CD4-positive, alpha-beta T cell treated with Interleukin-21 for 1 hour (primary cell): ENCODE measurements around the gene ZNF296.

ENCODE experiments used
- DNase-seq: peaks from one replicate; pipeline ENCODE4 v3.0.0-alpha.2; 2020

Gene ZNF296

DNA sequence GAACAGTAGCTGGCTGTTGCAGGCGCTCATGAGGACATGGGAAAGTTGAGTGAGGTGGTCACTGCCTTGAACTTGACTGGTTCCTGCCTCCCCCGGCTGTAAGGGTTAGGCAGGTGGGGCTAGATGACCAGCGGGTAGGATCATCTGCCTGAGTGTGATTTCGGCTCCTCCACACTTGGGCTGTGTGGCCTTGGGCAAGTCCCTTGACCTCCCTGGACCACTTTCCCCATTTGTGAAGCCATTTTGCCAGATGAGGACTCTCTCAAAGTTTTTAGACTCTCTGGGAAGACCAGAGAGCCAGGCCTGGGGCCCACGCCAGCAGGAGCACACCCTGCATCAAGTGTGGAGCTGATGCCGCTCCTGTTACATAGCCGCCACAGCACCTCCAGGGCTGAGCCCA, 26.2 kb upstream of the ZNF296 start:
- no peak for DNase-seq

GRCh38 chr19:45101806-45102205, 25.5 kb upstream of the ZNF296 start:
- DNase-seq, result no peak

- no peak for DNase-seq
These were observed 24.6 kb upstream of the ZNF296 start for GRCh38 chr19:45100846-45101252.

DNA sequence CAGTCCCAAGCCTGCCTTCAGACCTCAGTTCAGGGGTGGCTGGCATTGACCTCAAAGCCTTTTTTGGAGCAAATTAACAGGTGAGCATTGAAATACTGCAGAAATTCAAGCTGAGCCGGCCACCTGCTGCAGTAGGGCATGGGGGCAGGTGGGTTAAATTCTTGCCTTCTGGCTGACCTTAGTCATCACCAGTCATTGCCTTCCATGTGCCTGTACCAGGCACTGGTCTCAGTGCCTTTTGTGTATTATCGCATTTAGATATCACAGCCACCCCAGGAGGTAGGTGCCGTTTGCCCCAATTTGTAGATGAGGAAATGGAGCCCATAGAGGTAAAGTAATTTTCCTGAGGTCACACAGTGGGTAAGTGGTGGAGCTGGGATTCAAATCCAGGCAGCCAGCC, 23.9 kb upstream of the ZNF296 start:
- no peak for DNase-seq

GRCh38 chr19:45099467-45100191, 23.4 kb upstream of the ZNF296 start:
- DNase-seq, result no peak

DNA sequence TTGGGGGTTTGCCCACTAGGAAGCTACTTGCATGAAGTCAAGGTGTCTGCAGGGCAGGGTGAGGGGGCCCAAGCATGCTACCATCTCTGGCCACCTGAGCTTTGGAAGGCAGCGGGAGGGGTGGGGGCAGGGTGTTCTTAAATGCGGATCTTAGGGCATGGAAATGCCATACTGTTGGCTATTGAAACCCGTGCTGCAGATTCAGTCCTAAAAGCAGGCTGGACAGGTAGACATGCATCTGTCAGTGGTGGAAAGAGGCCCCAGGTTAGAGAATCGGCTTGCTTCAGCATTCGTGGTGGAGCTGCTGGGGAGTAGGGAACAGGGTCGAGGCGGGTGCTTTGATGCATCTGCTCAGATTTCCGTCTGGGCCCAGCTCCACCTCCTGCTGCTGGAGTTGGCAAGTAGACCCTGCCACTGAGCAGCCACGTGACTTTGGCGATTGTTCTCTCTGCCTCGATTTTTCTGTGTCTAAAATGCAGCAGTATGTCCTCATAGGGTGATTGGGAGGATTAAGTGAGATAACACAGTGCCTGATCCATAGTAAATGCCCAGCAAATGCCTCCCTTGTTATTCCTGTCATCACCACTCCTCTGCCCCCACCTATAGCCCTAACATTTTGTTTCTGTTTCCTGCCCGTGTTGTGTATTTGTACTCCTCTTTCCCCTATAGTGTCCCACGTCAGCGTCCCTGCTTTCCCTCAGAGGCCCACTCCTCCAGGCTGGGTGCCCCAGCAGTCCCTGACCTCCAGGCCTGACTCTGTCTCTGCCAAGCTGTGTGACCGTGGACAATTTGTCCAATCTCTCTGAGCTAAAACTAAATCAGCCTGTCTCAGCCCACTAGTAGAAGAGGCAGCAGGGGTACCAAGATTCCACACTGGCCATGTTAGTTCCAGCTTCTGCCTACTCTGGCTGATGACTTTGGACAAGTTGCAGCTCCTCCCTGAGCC, 22.5 kb upstream of the ZNF296 start:
- DNase-seq, result no peak

GRCh38 chr19:45097776-45098520, 21.7 kb upstream of the ZNF296 start:
- no peak for DNase-seq

DNA sequence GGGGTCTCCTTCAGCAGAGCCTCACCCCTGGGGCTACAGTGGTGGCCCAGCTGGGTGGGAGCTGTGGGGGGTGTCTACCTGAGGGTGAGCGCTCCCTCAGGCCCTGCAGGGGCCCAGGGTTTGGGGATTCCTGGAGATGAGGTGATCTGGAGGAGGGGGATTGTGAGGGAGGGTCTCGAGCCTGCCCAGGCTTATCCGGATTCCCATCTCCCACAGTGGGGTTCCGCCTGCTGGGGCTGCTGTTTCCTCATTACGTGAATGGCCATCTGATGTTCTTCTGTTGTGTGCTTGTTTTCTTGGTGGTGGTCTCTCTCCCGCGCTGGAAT, 21.1 kb upstream of the ZNF296 start:
- DNase-seq, result no peak

GRCh38 chr19:45096700-45097099, 20.4 kb upstream of the ZNF296 start:
- no peak for DNase-seq

DNA sequence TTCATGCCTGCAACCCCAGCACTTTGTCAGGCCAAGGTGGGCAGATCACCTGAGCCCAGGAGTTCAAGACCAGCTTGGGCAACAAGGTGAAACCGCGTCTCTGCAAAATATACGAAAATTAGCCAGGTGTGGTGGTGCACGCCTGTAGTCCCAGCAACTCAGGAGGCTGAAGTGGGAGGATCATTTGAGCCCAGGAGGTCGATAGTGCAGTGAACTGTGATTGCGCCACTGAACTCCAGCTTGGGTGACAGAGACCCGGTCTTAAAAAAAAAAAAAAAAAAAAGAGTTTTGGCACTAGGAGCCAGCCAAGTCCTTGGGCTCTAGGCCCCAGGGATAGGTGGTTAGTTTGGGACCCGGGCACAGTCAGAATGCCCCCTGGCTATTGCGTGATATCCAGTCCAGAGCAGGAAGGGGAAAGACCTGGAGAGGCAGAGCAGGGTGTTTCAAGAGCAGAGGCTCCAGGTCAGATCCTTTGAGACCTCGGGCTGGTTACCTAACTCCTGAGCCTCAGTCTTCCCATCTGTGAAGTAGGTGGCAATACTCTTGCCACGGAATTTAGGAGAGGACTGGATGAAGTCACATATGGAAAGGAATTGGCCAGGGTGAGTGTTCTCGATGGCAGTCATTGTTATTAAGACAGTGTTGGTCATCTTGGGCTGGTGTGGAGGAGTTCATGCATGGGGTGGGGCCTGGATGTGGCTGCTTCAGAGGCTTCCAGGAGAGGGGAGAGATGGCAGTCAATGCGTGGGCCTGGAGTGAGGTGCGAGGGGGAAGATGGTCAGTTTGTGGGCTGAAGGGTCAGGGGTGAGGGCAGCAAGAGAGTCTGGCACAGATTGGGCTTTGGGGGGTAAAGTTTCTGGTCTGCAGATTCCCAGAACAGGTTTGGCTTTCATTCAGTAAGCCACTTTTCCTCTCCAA, 19.5 kb upstream of the ZNF296 start:
- DNase-seq, result no peak

DNA sequence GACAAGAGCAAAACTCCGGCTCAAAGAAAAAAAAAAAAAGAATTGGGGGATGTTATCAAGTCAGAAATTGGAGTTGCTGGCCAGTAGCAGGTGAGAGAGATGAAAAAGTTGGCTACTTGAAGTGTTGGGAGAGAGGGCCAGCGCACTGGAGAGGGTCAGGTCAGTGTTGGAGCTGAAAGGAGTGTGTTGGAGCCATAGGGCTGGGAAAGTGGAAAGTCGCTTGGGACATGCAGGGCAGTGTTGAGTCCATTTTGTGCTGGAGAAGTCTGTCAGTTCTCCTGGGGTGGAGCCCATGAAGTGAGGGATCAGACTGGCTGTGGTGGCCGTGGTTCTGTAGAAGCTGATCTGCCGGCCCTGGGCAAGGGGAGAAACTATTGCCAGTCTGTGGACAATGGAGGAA, 18.4 kb upstream of the ZNF296 start:
- DNase-seq, result no peak

- no peak for DNase-seq
These were observed 17.9 kb upstream of the ZNF296 start for GRCh38 chr19:45094137-45094536.

DNA sequence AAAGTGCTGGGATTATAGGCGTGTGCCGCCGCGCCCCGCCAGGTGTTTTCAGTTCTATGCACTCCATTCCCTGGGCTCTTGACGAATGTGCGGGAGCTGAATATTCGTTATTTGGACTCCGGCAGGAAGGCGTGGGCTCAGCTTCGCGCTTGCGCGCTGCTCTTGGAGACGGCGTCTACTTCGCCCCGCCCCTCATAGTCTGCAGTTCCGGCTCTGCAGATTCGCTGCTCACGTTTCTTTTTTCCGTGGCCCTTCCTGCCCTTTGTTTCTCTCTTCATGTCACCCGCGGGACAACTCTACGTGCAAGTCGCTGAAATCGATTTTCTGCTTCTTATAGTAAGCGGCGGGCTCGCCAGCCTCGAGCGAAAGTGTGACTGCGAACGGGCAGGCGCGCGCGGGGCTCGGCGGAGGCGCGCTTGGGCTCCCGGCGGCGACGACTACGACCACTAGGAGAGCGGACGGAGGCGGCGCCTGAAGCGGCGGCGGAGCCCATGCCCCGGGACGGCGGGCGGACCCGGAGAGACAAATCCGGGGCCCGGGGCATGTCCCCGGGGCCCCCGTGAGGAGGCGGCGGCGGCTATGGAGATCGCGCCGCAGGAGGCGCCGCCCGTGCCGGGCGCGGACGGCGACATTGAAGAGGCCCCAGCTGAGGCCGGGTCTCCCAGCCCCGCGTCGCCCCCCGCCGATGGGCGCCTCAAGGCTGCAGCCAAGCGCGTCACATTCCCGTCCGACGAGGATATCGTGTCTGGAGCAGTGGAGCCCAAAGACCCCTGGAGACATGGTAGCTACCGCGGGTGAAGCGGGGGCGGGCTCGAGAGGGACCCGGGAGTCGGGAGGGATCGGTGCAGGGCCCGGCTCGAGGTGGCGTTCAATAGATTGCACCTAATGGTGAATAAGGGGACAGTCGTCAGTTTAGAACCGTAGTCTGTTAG, 16.7 kb upstream of the ZNF296 start, which contains the start of gene PPP1R37:
Gene PPP1R37, plus strand, starts transcription at position 433 of the 932 bp plus-strand sequence. Its CDS starts 147 bp downstream, at position 580.
- peak; percentile 96 for DNase-seq

- DNase-seq, result peak; percentile 98
These were observed 15.0 kb upstream of the ZNF296 start for GRCh38 chr19:45091031-45091923.

DNA sequence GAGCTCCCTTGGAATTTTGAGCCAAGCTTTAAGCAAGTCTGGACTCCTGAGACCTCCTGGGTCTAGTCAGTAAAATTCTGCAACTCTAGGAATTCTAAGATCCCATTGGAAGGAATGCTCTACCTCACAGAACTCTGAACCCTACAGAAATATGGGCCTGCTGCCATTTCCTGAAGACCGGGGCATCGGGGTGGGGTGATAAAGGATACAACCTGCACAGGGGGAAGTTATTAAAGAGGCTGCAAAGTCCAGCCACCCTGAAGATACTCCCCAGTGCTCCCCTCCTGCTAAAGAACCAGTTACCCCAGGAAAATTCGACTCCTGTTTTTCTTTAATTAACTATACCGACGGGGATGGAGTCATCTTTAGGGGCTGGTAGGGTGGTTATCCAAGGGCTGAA, 14.3 kb upstream of the ZNF296 start:
- no peak for DNase-seq

GRCh38 chr19:45090034-45090433, 13.8 kb upstream of the ZNF296 start:
- no peak for DNase-seq

- DNase-seq, result peak; percentile 83
These were observed 11.3 kb upstream of the ZNF296 start for GRCh38 chr19:45087531-45087930.

DNA sequence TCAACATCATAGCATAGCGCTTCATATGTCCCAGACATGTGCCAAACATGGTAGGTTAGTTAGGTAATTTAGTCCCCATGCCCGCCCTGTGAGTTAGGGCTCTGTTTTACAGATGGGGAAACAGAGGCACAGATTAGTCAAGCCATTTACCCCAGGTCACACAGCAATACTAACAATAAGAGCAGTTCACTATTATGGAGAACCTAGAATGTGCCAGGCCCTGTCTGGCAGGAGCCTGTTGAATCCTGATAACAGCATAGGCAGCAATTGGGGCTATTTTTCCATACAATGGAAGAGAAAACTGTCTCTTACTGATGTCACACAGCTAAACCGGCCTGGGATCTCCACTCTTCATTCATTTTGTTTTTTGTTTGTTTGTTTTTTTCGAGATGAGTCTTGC, 10.2 kb upstream of the ZNF296 start:
- no peak for DNase-seq

- no peak for DNase-seq
These were observed 5.9 kb upstream of the ZNF296 start for GRCh38 chr19:45082170-45082569.

GRCh38 chr19:45079911-45080370, 3.7 kb upstream of the ZNF296 start:
- DNase-seq, result no peak
